SU-DHL-6 (cell line): ENCODE data around the gene TACR1.

Experiments
- EZH2phosphoT487 ChIP-seq: fragments of 200-600 bp; sonication (generic), shearing (Covaris generic); conservative IDR thresholded peaks from 2 replicates; pipeline ENCODE4 v1.6.1; 2018; ENCODE audit warnings: mild to moderate bottlenecking, antibody characterized with exemption, low read length, moderate library complexity, mixed read lengths
- TF ChIP-seq, protein P1 (sequence below): fragments of 200-600 bp; sonication (generic); IDR thresholded peaks from one replicate; pipeline ENCODE4 v1.5.1; 2017; ENCODE audit warnings: antibody characterized with exemption, mild to moderate bottlenecking, low read length, moderate library complexity; ENCODE audit not compliant: insufficient read depth, poor library complexity, severe bottlenecking

DNA sequence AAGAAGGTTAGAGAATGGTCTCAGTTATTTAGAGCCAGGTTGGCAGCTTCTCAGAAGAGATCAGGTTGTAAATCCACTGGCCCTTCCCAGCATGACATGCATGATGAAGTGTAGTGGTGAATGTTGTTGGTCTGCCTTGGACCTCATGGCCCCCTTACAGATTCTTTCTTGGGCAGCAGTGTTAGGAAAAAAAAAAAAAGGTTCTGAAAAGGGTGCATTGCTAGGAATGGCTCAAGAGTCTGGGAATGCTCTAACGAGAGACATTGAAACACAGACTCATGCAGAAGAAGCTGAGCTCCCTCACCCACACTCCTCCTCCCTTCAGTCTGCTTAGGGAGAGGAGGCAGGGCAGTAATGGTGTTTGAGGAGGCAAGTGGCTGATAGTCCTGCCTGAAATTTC is 135.4 kb downstream of the TACR1 start:
- TF ChIP-seq, protein P1, sequence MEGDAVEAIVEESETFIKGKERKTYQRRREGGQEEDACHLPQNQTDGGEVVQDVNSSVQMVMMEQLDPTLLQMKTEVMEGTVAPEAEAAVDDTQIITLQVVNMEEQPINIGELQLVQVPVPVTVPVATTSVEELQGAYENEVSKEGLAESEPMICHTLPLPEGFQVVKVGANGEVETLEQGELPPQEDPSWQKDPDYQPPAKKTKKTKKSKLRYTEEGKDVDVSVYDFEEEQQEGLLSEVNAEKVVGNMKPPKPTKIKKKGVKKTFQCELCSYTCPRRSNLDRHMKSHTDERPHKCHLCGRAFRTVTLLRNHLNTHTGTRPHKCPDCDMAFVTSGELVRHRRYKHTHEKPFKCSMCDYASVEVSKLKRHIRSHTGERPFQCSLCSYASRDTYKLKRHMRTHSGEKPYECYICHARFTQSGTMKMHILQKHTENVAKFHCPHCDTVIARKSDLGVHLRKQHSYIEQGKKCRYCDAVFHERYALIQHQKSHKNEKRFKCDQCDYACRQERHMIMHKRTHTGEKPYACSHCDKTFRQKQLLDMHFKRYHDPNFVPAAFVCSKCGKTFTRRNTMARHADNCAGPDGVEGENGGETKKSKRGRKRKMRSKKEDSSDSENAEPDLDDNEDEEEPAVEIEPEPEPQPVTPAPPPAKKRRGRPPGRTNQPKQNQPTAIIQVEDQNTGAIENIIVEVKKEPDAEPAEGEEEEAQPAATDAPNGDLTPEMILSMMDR: no peak
- no peak for TF ChIP-seq EZH2phosphoT487
